ENCODE measurements around the gene HAND1. TPM values are rescaled to one million over a fixed set of nuclear protein-coding genes. Genes with fewer than 3 reads are reported as not detected.

The HAND1 gene
- total RNA-seq, 4 donors from 2014 or later, result not detected

DNA sequence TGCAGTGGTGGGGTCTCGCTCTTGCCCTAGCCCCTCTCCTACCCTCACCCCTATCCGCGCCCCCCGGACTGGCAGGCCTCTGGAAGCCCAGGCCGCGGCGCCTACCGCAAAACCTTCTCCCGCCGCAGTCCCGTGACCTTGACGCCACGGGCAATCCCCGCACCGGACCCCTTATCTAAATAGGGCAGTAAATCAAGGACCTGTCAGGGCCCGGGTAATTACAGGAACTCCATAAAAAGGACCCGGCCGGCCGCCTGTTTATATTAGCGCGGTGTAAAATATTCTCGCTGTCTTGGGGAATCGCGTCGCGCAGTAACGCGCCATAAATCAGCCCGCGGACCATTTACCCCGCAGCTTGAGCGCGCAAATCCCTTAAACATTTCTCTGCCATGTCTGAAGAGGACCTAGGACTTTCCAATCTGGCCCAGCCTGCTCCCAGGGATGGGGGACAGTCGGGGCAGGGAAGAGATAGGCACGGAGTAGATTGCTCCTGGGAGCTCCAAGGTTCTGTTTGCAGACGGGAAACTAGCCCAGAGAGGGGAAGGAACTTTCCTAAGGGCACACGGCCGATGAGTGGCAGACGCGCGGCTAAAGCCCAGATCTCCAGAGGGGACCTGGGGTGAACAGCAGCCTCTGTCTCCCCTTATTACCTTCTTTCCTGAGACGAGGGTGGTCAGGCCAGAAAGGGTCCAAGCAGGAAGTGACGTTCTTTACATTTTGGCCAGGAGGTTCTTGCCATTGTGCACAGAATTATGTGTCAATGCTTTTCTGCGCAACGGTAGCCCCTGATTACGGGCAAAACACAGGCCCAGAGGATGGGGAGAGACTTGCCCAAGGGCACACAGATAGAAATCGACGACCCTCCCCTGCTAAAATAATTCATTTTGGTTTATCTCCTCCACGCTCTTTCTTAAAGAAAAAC is 4.8 kb upstream of the HAND1 start:
- DNase-seq (ENCODE audit: extremely low spot score), result no peak
- Histone ChIP-seq H3K4me1 (peaks cover 30 to 56% (median 44%) of the 10 kb centered on the region in 4 donors), H3K27me3 (peaks cover 13 to 100% (median 97%) of the 10 kb centered on the region in 4 donors), H3K36me3 (no peaks in the 10 kb centered on the region), H3K27ac (replicated peaks in 1 of 4) (no peak overlapping the region), H3K9me3 (no peaks in the 10 kb centered on the region), H3K4me3 (no peak overlapping the region)
- TF ChIP-seq EP300 (IDR thresholded peaks at IDR 0.05), result no peak
- TF ChIP-seq, protein P1, sequence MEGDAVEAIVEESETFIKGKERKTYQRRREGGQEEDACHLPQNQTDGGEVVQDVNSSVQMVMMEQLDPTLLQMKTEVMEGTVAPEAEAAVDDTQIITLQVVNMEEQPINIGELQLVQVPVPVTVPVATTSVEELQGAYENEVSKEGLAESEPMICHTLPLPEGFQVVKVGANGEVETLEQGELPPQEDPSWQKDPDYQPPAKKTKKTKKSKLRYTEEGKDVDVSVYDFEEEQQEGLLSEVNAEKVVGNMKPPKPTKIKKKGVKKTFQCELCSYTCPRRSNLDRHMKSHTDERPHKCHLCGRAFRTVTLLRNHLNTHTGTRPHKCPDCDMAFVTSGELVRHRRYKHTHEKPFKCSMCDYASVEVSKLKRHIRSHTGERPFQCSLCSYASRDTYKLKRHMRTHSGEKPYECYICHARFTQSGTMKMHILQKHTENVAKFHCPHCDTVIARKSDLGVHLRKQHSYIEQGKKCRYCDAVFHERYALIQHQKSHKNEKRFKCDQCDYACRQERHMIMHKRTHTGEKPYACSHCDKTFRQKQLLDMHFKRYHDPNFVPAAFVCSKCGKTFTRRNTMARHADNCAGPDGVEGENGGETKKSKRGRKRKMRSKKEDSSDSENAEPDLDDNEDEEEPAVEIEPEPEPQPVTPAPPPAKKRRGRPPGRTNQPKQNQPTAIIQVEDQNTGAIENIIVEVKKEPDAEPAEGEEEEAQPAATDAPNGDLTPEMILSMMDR (IDR thresholded peaks at IDR 0.05), result no peak
- TF ChIP-seq POLR2A (IDR thresholded peaks at IDR 0.05; ENCODE audit: low read depth), result no peak
- TF ChIP-seq POLR2AphosphoS5 (IDR thresholded peaks at IDR 0.05), result no peak
- intact Hi-C loops (cut with DNase I), result no loop called here
- 16% methylated on average over 48 of the region's 49 CpGs for WGBS

DNA sequence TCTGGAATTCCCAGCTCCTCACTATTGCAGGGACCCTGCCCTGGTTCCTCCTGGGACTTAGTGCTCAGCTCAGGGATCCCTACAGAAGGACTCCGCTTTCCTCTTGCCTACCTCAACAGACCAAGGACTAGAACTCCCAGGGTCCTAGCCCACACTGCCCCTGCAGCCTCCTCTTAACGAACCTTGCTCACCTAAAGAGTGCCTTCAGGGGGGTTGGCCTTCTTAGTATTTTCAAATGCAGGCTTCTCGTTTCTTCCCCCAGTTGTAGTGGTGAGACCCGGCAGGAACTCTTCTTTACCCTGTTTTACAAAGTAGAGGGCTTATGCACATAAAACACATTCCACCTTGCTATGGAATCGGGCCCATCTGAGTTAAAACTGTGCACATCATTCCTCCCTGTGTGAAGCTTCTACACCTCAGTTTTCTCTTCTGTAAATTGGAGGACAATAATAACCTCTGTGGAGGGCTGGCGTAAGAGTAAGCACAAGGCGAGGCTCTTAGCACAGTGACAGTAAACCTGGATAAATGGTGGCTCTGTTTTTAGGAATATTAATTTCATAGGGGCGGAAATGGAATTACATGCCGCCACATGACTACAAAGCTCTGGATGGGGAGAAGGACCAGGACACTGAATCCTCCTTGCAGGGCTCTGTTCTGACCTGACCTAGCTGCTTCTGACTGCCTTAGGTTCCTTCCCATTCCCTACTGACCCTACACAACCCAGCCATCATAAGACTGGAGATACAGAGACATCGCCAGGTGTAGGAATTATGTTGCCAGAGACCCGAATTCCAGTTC is 3.8 kb upstream of the HAND1 start:
- 24% methylated on average over 11 of the region's 11 CpGs for WGBS
- intact Hi-C loops (cut with DNase I), result no loop called here
- Histone ChIP-seq H3K27ac (replicated peaks in 1 of 4) (no peak overlapping the region), H3K4me3 (no peak overlapping the region), H3K27me3 (peaks cover 16 to 100% (median 98%) of the 10 kb centered on the region in 4 donors), H3K9me3 (no peaks in the 10 kb centered on the region), H3K36me3 (no peaks in the 10 kb centered on the region), H3K4me1 (peaks cover 40 to 66% (median 54%) of the 10 kb centered on the region in 4 donors)
- TF ChIP-seq EP300 (IDR thresholded peaks at IDR 0.05) (no peak), POLR2A (IDR thresholded peaks at IDR 0.05; ENCODE audit: low read depth) (no peak), POLR2AphosphoS5 (IDR thresholded peaks at IDR 0.05) (no peak)
- TF ChIP-seq, protein P1 (IDR thresholded peaks at IDR 0.05), result no peak
- DNase-seq (ENCODE audit: extremely low spot score), result no peak

- H3K4me3 ChIP-seq, result no peak overlapping the region
- no peaks in the 10 kb centered on the region for H3K36me3 ChIP-seq
- DNase-seq (ENCODE audit: extremely low spot score), result no peak
- no peak for TF ChIP-seq EP300 (IDR thresholded peaks at IDR 0.05)
- TF ChIP-seq, protein P1 (IDR thresholded peaks at IDR 0.05), result no peak
- TF ChIP-seq POLR2A (IDR thresholded peaks at IDR 0.05; ENCODE audit: low read depth), result no peak
- no peak for TF ChIP-seq POLR2AphosphoS5 (IDR thresholded peaks at IDR 0.05)
- WGBS, result 14% methylated on average over 3 of the region's 3 CpGs
- H3K9me3 ChIP-seq, result no peaks in the 10 kb centered on the region
- intact Hi-C loops (cut with DNase I), result no loop called here
- H3K27me3 ChIP-seq, result peaks cover 23 to 100% (median 98%) of the 10 kb centered on the region in 4 donors
- peaks cover 46 to 75% (median 63%) of the 10 kb centered on the region in 4 donors for H3K4me1 ChIP-seq
- no peak overlapping the region for H3K27ac ChIP-seq (replicated peaks in 1 of 4)
Observed at GRCh38 chr5:154480847-154481246, 2.8 kb upstream of the HAND1 start.

DNA sequence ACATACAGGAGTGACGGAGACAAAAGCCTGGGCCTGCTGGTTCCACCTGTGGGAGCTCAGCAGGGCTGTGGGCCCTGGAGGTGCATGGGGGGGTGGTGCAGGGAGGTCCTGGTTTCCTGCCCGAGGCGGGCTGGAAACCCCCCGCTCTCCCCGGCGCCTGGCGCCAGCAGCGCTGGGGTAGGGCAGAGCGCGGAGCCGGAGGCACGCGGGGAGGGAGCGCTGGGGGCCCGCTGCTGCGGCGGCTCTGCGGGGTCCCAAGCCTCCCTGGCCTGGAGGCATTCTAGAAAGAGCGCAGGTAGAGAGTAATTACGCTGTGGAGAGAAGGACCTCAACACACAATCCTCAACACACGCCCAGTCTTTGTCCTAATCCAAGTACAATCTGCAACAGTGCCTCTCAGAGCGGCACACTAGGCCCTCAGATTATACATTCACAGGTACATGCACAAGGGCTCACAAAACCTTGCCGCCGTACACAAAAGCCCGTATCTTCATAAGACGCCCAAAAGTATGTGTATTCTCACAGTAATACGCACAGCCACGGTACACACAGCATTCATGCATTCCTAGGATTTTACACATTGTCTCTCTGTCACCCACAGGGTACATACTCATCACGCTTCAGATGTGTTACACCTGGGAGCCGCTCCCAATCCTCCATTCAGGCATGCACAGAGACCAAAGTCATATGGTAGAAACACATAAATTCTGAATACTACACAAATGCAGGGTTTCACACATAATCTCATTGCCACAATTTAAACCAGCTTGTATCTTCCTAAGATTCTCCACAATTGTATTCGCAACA is 2.1 kb upstream of the HAND1 start:
- Histone ChIP-seq H3K36me3 (no peaks in the 10 kb centered on the region), H3K9me3 (no peaks in the 10 kb centered on the region), H3K4me1 (peaks cover 52 to 79% (median 69%) of the 10 kb centered on the region in 4 donors), H3K27ac (replicated peaks in 1 of 4) (no peak overlapping the region), H3K27me3 (peaks cover 29 to 100% (median 99%) of the 10 kb centered on the region in 4 donors), H3K4me3 (no peak overlapping the region)
- no peak for TF ChIP-seq EP300 (IDR thresholded peaks at IDR 0.05)
- TF ChIP-seq POLR2AphosphoS5 (IDR thresholded peaks at IDR 0.05), result no peak
- TF ChIP-seq, protein P1 (IDR thresholded peaks at IDR 0.05), result no peak
- no peak for TF ChIP-seq POLR2A (IDR thresholded peaks at IDR 0.05; ENCODE audit: low read depth)
- no peak for DNase-seq (ENCODE audit: extremely low spot score)
- intact Hi-C loops (cut with DNase I), result no loop called here
- WGBS, result 12% methylated on average over 14 of the region's 31 CpGs

Data from esophagus muscularis mucosa (tissue), 4 donors.